ENCODE results near the gene ASB7. TPM values are rescaled to one million over a fixed set of nuclear protein-coding genes. Genes with fewer than 3 reads are reported as not detected.

ASB7 gene
- total RNA-seq, 1 donor from 2014 or later: 14.5 TPM

- TF ChIP-seq, protein P1, sequence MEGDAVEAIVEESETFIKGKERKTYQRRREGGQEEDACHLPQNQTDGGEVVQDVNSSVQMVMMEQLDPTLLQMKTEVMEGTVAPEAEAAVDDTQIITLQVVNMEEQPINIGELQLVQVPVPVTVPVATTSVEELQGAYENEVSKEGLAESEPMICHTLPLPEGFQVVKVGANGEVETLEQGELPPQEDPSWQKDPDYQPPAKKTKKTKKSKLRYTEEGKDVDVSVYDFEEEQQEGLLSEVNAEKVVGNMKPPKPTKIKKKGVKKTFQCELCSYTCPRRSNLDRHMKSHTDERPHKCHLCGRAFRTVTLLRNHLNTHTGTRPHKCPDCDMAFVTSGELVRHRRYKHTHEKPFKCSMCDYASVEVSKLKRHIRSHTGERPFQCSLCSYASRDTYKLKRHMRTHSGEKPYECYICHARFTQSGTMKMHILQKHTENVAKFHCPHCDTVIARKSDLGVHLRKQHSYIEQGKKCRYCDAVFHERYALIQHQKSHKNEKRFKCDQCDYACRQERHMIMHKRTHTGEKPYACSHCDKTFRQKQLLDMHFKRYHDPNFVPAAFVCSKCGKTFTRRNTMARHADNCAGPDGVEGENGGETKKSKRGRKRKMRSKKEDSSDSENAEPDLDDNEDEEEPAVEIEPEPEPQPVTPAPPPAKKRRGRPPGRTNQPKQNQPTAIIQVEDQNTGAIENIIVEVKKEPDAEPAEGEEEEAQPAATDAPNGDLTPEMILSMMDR (IDR thresholded peaks at IDR 0.05; ENCODE audit: partially characterized antibody, unreplicated experiment): no peak
- no peak overlapping the region for H3K4me3 Mint-ChIP-seq (ENCODE audit: unreplicated experiment)
- DNase-seq: no peak
- H3K27me3 Mint-ChIP-seq (ENCODE audit: unreplicated experiment): peaks cover 3% of the 10 kb centered on the region
- peaks cover 5% of the 10 kb centered on the region for H3K36me3 Mint-ChIP-seq (ENCODE audit: unreplicated experiment)
- H3K4me1 Mint-ChIP-seq (ENCODE audit: low read depth, unreplicated experiment): peaks cover 5% of the 10 kb centered on the region
- peaks cover 3% of the 10 kb centered on the region for H3K9me3 Mint-ChIP-seq (ENCODE audit: unreplicated experiment)
- H3K27ac Mint-ChIP-seq (ENCODE audit: unreplicated experiment): no peak overlapping the region
These were observed 91.1 kb downstream of the ASB7 start for GRCh38 chr15:100693451-100693850.

DNA sequence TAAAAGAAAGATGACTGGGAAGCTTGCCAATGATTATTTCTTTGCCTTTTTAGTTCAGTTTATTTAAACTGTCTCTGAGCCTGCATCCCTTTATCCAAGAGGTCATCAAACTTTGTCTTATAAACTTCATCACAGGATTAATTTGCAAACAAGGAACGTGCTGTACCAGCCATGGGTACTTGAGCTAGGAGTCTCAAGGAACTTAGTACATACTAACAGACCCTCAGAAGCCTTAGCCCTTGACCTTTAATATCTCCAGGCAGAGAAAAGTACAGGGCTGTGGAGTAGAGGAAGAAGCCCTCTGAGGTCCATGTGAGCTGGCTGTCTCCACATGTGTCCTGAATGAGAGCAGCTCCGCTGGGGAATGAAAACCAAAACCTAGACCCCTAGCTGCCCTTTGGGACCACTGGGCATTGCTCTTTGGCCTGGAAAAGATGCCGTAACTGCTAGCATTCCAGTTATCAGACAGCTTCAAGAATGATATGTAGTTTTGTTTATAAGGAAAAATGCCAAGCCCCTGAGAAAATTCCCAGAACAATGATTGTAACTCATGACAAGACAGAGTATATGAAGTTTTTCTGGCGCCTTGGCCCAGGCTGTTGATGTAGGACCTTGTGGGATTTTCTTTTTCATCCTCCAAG, 92.1 kb downstream of the ASB7 start:
- H3K36me3 Mint-ChIP-seq (ENCODE audit: unreplicated experiment): peaks cover 5% of the 10 kb centered on the region
- peaks cover 3% of the 10 kb centered on the region for H3K27me3 Mint-ChIP-seq (ENCODE audit: unreplicated experiment)
- TF ChIP-seq, protein P1 (IDR thresholded peaks at IDR 0.05; ENCODE audit: partially characterized antibody, unreplicated experiment): no peak
- H3K4me1 Mint-ChIP-seq (ENCODE audit: low read depth, unreplicated experiment): peaks cover 5% of the 10 kb centered on the region
- no peak overlapping the region for H3K4me3 Mint-ChIP-seq (ENCODE audit: unreplicated experiment)
- DNase-seq: no peak
- H3K9me3 Mint-ChIP-seq (ENCODE audit: unreplicated experiment): peaks cover 3% of the 10 kb centered on the region
- H3K27ac Mint-ChIP-seq (ENCODE audit: unreplicated experiment): no peak overlapping the region

- H3K27me3 Mint-ChIP-seq (ENCODE audit: unreplicated experiment): peaks cover 3% of the 10 kb centered on the region
- peaks cover 5% of the 10 kb centered on the region for H3K4me1 Mint-ChIP-seq (ENCODE audit: low read depth, unreplicated experiment)
- peaks cover 3% of the 10 kb centered on the region for H3K9me3 Mint-ChIP-seq (ENCODE audit: unreplicated experiment)
- H3K4me3 Mint-ChIP-seq (ENCODE audit: unreplicated experiment): no peak overlapping the region
- TF ChIP-seq, protein P1 (IDR thresholded peaks at IDR 0.05; ENCODE audit: partially characterized antibody, unreplicated experiment): no peak
- H3K27ac Mint-ChIP-seq (ENCODE audit: unreplicated experiment): no peak overlapping the region
- no peak for DNase-seq
- peaks cover 5% of the 10 kb centered on the region for H3K36me3 Mint-ChIP-seq (ENCODE audit: unreplicated experiment)
These were observed 92.7 kb downstream of the ASB7 start for GRCh38 chr15:100695048-100695447.

- Mint-ChIP-seq H3K4me3 (ENCODE audit: unreplicated experiment) (no peak overlapping the region), H3K27me3 (ENCODE audit: unreplicated experiment) (peaks cover 3% of the 10 kb centered on the region), H3K9me3 (ENCODE audit: unreplicated experiment) (no peaks in the 10 kb centered on the region), H3K36me3 (ENCODE audit: unreplicated experiment) (peaks cover 5% of the 10 kb centered on the region), H3K4me1 (ENCODE audit: low read depth, unreplicated experiment) (no peaks in the 10 kb centered on the region), H3K27ac (ENCODE audit: unreplicated experiment) (no peak overlapping the region)
- no peak for DNase-seq
- TF ChIP-seq, protein P1 (IDR thresholded peaks at IDR 0.05; ENCODE audit: partially characterized antibody, unreplicated experiment): no peak
These were observed 94.1 kb downstream of the ASB7 start for GRCh38 chr15:100696452-100696851.

Other genes starting within 250 kb of the ASB7 start
- gene CERS3, start 73.6 kb upstream of the ASB7 start, total RNA-seq (ENCODE audit: unreplicated experiment): not detected
- 15.0 TPM for gene LINS1, start 405 bp upstream of the ASB7 start, total RNA-seq (ENCODE audit: unreplicated experiment)